Hypothalamus (tissue), 51 donors: ENCODE results near the gene ABCA2.

Source experiments
- DNase-seq, 51 donors: peaks; one replicate each; lab custom pipeline; 2025; lab: John Stamatoyannopoulos, UW

ABCA2 gene

GRCh38 chr9:137031904-137032640, 4.0 kb upstream of the ABCA2 start, which contains the start of gene FUT7:
FUT7 (minus strand) TSS chr9:137032088; CDS start chr9:137031991, 97 bp downstream.
- no peak for DNase-seq

GRCh38 chr9:137030538-137031527, 2.8 kb upstream of the ABCA2 start:
- DNase-seq, result peak in 1 of 51 donors; percentile 48

DNA sequence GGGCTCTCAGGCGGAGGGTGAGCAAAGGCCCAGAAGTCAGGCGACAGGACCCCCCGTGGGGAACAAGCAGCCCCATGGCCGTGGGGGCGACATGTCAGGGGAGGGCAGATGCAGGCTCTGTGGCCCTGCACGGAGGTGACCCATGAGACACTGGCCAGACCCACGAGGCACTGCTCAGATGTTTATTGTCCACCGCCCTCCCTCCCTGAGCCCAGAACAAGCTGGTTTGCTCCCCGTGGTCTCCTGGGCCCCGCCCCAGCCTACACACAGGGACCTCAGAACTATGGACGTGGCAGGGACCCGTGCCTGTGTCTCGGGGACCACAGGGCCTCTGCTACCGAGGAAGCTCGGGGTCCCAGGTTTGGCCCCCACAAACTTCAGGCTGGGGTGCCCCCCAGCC, 2.0 kb upstream of the ABCA2 start:
- no peak for DNase-seq

GRCh38 chr9:137029058-137029936, 1.3 kb upstream of the ABCA2 start:
- peak in 48 of 51 donors; percentile 17 to 85 (median 66) for DNase-seq

DNA sequence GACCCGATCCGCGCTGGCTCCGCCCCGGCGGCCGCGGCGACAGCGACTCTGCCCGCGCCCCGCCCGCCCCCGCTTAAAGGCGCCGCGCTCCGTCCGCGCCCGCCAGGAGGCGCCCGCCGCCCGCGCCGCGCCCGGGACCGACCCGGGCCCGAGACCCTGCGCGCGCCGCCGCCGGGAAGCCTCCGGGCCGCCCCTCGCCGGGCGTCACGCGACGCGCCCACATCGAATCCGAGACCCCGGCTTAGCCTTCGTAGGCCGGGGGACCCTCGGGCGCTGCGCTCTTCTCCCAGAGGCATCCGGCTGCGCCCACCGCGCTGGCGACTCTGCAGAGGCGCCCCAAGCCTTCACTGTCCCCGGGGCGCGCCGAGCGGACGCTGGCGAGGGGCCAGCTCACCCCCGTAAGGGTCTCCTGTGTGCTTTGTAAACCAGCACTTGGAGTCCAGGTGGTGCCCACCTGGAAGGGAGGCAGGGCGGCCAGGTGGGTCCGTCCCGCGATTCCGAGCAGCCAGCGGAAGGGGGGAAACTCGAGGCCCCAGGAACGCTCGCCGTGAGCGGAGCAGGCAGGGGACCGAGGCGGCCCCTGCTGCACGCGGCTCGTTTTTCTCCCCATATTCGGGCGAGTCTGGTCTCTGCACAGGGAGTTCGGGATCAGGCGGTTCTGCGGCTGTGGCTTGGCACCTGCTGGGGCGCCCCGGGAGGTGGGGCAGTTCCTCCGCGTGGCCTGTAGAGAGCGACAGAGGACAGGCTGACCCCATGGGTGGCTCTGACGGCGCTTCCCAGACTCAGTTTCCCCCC, 423 bp upstream of the ABCA2 start:
- peak in 44 of 51 donors; percentile 25 to 84 (median 58) for DNase-seq

GRCh38 chr9:137026828-137027227, 1.2 kb downstream of the ABCA2 start:
- DNase-seq, result peak in 5 of 51 donors; percentile 24 to 55 (median 41)

DNA sequence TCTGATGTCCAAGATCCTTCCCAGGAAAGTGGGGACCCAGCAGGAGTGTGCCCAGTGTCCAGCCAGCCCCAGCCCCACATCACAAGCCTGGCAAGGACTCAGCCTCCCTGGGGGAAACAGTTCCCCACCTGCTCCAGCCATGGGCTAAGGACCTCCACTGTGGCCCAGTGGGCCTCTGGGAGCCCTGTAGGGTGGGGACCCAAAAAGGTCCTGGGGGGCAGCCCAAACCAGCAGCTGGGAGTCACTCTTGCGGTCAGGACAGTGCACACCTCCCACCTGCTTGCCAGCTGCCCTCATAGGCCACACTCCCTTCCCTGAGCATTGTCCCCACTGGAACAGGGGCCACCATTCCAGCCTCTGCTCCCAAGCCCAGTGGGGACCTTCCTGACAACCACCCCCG, 1.7 kb downstream of the ABCA2 start:
- peak in 2 of 51 donors; percentile 48 to 49 for DNase-seq

DNA sequence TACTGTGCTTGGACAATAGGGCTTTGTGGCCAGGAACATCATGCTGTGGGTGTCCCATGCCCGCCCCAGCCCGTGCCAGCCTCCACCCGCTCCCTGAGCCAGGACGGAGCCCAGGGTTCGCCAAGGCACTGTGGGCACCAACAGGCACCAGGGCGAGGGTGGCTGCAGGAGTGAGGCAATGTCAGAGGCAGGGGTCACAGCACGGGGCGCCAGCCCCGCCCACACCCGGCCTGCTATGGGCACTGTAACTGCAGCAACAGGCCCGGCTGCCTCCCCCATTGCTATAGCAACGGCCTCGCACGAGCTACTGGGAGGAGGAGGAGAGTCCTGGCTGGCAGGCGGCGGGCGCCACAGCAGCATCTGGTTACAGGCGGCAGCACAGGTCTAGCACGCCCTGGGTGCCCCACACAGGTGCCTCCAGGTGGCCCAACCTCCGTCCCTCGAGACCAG, 2.5 kb downstream of the ABCA2 start:
- peak; percentile 46 to 99 (median 95) for DNase-seq

GRCh38 chr9:137023583-137023991, 4.5 kb downstream of the ABCA2 start:
- peak in 24 of 51 donors; percentile 24 to 71 (median 48) for DNase-seq

GRCh38 chr9:137023157-137023556, 4.9 kb downstream of the ABCA2 start:
- DNase-seq, result peak in 1 of 51 donors; percentile 54

DNA sequence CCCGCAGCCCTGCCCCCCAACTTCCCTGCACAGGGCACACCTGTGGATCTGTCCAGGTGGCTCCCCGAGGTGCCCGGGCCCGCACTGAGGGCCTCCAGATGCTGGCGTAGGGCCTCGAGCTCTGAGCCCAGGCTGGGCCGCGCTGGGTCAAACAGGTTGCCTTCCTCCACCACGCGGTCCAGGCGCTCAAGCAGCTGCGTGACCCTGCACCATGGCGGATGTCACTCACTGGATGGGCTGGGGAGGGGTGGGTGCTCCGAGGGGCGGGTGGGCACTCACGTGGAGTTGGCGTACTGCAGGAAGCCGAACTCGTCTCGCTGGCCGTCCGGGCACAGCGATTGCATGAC, 5.4 kb downstream of the ABCA2 start:
- DNase-seq, result peak in 1 of 51 donors; percentile 48

- DNase-seq, result peak in 43 of 51 donors; percentile 15 to 95 (median 80)
Measured at GRCh38 chr9:137021979-137022661, 5.9 kb downstream of the ABCA2 start.

DNA sequence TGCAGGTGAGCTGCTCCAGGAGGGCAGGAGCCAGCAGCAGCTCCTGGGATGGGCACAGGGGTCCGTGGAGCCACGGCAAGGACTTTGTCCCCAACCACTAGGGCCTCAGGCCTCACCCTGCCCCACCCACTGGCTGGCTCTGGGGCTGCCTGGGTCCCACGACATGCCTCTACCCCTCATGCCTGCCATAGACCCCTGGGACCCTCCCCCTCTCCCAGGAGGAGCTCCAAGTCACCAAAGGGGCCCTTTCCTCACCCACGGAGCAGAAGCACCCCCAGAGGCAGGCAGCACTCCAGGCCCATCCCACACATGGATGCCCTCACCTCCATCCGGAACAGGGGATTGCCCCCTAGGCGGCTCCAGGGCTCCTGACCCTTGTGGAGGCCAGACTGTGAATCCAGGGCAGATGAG, 6.5 kb downstream of the ABCA2 start:
- no peak for DNase-seq

GRCh38 chr9:137020771-137021567, 7.1 kb downstream of the ABCA2 start:
- no peak for DNase-seq

DNA sequence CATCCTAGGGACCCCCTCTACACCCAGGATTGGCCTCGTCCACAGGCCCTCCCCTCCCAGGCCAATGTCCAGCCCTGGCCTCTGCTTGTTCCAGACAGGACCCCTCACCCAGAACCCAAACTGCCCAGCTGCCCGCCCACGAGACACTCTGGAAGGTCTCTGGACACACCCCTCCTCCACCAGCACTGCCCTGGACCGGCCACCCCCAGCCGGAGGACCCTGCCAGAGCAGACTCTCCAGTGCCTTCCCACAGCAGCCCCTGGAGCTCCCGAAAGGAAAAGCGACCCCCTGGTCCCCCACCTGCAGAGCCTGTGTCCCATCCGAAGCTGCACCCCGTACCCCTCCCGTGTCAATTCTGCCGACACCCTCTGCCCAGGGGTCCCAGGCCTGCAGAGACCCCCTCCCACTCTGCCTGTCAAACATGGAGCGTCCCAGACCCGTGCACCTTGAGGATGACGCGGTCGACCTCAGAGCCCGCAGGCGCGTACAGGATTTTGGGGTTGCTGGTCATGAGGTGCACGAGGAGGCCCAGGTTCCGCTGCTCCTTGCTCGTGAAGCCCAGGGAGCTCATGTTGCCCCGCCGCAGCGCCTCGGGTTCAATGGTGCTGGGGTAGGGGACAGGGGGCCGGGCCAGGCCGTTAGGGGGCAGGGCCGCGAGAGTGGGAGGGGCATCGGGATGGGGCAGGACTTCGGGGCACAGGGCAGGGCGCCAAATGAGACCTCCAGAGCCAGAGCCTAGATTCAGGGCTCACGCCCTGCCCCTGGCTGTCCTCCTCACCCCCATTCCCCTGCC, 8.0 kb downstream of the ABCA2 start:
- no peak for DNase-seq

DNA sequence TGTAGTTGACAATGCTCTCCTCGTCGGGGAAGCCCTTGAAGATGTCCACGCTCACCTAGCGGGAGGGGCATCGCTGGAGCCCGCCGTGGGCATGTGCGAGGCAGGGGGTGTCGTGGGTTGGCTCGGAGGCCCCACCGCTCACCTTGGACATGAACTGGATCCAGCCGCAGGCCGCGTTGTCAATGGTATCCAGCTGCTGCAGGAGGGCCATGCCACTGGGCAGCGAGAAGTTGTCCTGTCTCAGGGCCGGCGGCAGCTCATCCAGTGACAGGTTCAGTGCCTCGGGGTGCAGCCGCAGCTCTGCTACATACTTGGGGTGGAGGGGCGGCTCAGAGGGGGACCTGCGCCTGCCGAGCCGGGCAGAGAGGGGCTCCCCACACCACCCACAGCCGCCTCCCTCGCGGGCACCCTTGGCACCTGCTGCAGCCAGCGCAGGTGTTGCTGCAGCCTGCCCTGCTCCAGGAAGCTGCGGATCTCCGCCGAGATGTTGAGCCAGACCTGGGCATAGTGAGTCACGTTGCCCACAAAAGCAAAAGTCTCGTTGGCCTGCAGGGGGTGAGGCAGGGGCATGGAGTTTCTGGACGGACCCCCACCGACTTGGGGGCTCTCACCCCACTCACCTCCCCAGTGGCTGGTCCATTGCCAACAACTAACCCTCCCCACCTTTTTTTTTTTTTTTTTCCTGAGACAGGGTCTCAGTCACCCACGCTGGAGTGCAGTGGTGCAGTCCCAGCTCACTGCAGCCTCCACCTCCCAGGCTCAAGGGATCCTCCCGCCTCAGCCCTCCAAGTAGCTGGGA, 9.1 kb downstream of the ABCA2 start:
- no peak for DNase-seq
